ENCODE measurements around the gene MEGF9. TPM values are rescaled to one million over a fixed set of nuclear protein-coding genes. Genes with fewer than 3 reads are reported as not detected.

Gene MEGF9
- total RNA-seq, 4 donors from 2014 or later: 65.2 to 194 (median 138) TPM

GRCh38 chr9:120676767-120677402, 37.4 kb downstream of the MEGF9 start:
- Histone ChIP-seq H3K4me1 (peaks cover 10 to 15% of the 10 kb centered on the region in 2 donors), H3K36me3 (no peaks in the 10 kb centered on the region), H3K27me3 (no peaks in the 10 kb centered on the region), H3K9me3 (no peaks in the 10 kb centered on the region), H3K4me3 (replicated peaks in 1 of 3) (no peak overlapping the region), H3K27ac (peak overlapping the region in 1 of 3 donors; percentile 9)
- intact Hi-C loops (cut with DNase I): no loop called here
- no peak for DNase-seq
- TF ChIP-seq CTCF (IDR thresholded peaks at IDR 0.05) (no peak), POLR2A (IDR thresholded peaks at IDR 0.05) (no peak)
- 90% methylated on average over 12 of the region's 12 CpGs for WGBS, 2 donors

GRCh38 chr9:120668399-120668798, 45.9 kb downstream of the MEGF9 start:
- H3K4me1 ChIP-seq: peaks cover 9 to 21% of the 10 kb centered on the region in 2 donors
- intact Hi-C loops (cut with DNase I): no loop called here

GRCh38 chr9:120663950-120664349, 50.3 kb downstream of the MEGF9 start:
- Histone ChIP-seq H3K4me3 (replicated peaks in 1 of 3) (no peak overlapping the region), H3K4me1 (peaks cover 13 to 42% of the 10 kb centered on the region in 2 donors), H3K9me3 (no peaks in the 10 kb centered on the region), H3K27me3 (no peaks in the 10 kb centered on the region), H3K27ac (peak overlapping the region in 2 of 3 donors; percentile 19), H3K36me3 (no peaks in the 10 kb centered on the region)
- TF ChIP-seq CTCF (IDR thresholded peaks at IDR 0.05) (no peak), POLR2A (IDR thresholded peaks at IDR 0.05) (no peak)
- no peak for DNase-seq
- intact Hi-C loops (cut with DNase I): no loop called here

More at GRCh38 chr9:120668399-120668798, 45.9 kb downstream of the MEGF9 start:
- Histone ChIP-seq H3K9me3 (no peaks in the 10 kb centered on the region), H3K36me3 (no peaks in the 10 kb centered on the region), H3K27ac (no peak overlapping the region), H3K27me3 (no peaks in the 10 kb centered on the region), H3K4me3 (replicated peaks in 1 of 3) (no peak overlapping the region)
- no peak for TF ChIP-seq POLR2A (IDR thresholded peaks at IDR 0.05)
- TF ChIP-seq CTCF (IDR thresholded peaks at IDR 0.05): no peak
- DNase-seq: no peak

GRCh38 chr9:120663380-120663779, 50.9 kb downstream of the MEGF9 start:
- WGBS, 2 donors: 84 to 85% methylated on average over 3 of the region's 3 CpGs
- no peak for DNase-seq
- Histone ChIP-seq H3K4me1 (peaks cover 17 to 40% of the 10 kb centered on the region in 2 donors), H3K4me3 (replicated peaks in 1 of 3) (no peak overlapping the region), H3K27ac (peak overlapping the region in 1 of 3 donors; percentile 19), H3K36me3 (no peaks in the 10 kb centered on the region), H3K27me3 (no peaks in the 10 kb centered on the region), H3K9me3 (no peaks in the 10 kb centered on the region)
- no peak for TF ChIP-seq CTCF (IDR thresholded peaks at IDR 0.05)
- TF ChIP-seq POLR2A (IDR thresholded peaks at IDR 0.05): no peak
- intact Hi-C loops (cut with DNase I): no loop called here

- intact Hi-C loops (cut with DNase I): no loop called here
- Histone ChIP-seq H3K27ac (no peak overlapping the region), H3K36me3 (no peaks in the 10 kb centered on the region), H3K4me3 (replicated peaks in 1 of 3) (no peak overlapping the region), H3K4me1 (peaks cover 17 to 35% of the 10 kb centered on the region in 2 donors), H3K27me3 (no peaks in the 10 kb centered on the region), H3K9me3 (no peaks in the 10 kb centered on the region)
- WGBS, 2 donors: 96 to 97% methylated on average over 8 of the region's 8 CpGs
- no peak for DNase-seq
- TF ChIP-seq CTCF (IDR thresholded peaks at IDR 0.05): no peak
Observed at GRCh38 chr9:120662513-120662912, 51.8 kb downstream of the MEGF9 start.

Data from thyroid gland (tissue), 4 donors.